ENCODE results near the gene MTHFD1L.

The MTHFD1L gene

GRCh38 chr6:151071295-151071694, 205.8 kb downstream of the MTHFD1L start:
- H3K4me3 ChIP-seq (IDR thresholded peaks at IDR 0.05; ENCODE audit: insufficient read depth, low read depth, low read length) = no peak overlapping the region
- H3K4me1 ChIP-seq (ENCODE audit: low read depth, poor library complexity, severe bottlenecking) = no peaks in the 10 kb centered on the region
- no peaks in the 10 kb centered on the region for H3K79me2 ChIP-seq (ENCODE audit: insufficient read depth, low read depth)
- H3K9ac ChIP-seq = no peak overlapping the region
- no peaks in the 10 kb centered on the region for H3K36me3 ChIP-seq (ENCODE audit: insufficient read depth)
- no peaks in the 10 kb centered on the region for H4K20me1 ChIP-seq (ENCODE audit: insufficient read depth)
- no peak overlapping the region for H3K4me2 ChIP-seq
- no peaks in the 10 kb centered on the region for H3K27me3 ChIP-seq (ENCODE audit: insufficient read depth, low read depth)
- TF ChIP-seq CTCF (conservative IDR thresholded peaks at IDR 0.05; ENCODE audit: low read depth, low read length) = no peak
- H3K27ac ChIP-seq = no peak overlapping the region
- H2AFZ ChIP-seq (ENCODE audit: low read depth) = no peak overlapping the region

GRCh38 chr6:151073146-151073545, 207.6 kb downstream of the MTHFD1L start:
- H4K20me1 ChIP-seq (ENCODE audit: insufficient read depth) = no peaks in the 10 kb centered on the region
- no peak overlapping the region for H3K4me3 ChIP-seq (IDR thresholded peaks at IDR 0.05; ENCODE audit: insufficient read depth, low read depth, low read length)
- no peak overlapping the region for H3K27ac ChIP-seq
- H3K4me2 ChIP-seq = no peak overlapping the region
- no peaks in the 10 kb centered on the region for H3K4me1 ChIP-seq (ENCODE audit: low read depth, poor library complexity, severe bottlenecking)
- H3K27me3 ChIP-seq (ENCODE audit: insufficient read depth, low read depth) = no peaks in the 10 kb centered on the region
- H3K79me2 ChIP-seq (ENCODE audit: insufficient read depth, low read depth) = no peaks in the 10 kb centered on the region
- H2AFZ ChIP-seq (ENCODE audit: low read depth) = no peak overlapping the region
- H3K36me3 ChIP-seq (ENCODE audit: insufficient read depth) = no peaks in the 10 kb centered on the region
- H3K9ac ChIP-seq = no peak overlapping the region
- TF ChIP-seq CTCF (conservative IDR thresholded peaks at IDR 0.05; ENCODE audit: low read depth, low read length) = no peak

- Histone ChIP-seq H3K27me3 (ENCODE audit: insufficient read depth, low read depth) (no peaks in the 10 kb centered on the region), H4K20me1 (ENCODE audit: insufficient read depth) (no peaks in the 10 kb centered on the region), H3K4me3 (IDR thresholded peaks at IDR 0.05; ENCODE audit: insufficient read depth, low read depth, low read length) (no peak overlapping the region), H2AFZ (ENCODE audit: low read depth) (no peak overlapping the region), H3K79me2 (ENCODE audit: insufficient read depth, low read depth) (no peaks in the 10 kb centered on the region), H3K27ac (no peak overlapping the region), H3K36me3 (ENCODE audit: insufficient read depth) (no peaks in the 10 kb centered on the region), H3K4me2 (no peak overlapping the region), H3K4me1 (ENCODE audit: low read depth, poor library complexity, severe bottlenecking) (no peaks in the 10 kb centered on the region), H3K9ac (no peak overlapping the region)
- no peak for TF ChIP-seq CTCF (conservative IDR thresholded peaks at IDR 0.05; ENCODE audit: low read depth, low read length)
These were observed 208.2 kb downstream of the MTHFD1L start for GRCh38 chr6:151073701-151074100.

- Histone ChIP-seq H3K4me3 (IDR thresholded peaks at IDR 0.05; ENCODE audit: insufficient read depth, low read depth, low read length) (no peak overlapping the region), H3K4me1 (ENCODE audit: low read depth, poor library complexity, severe bottlenecking) (no peaks in the 10 kb centered on the region), H3K9ac (no peak overlapping the region), H2AFZ (ENCODE audit: low read depth) (no peak overlapping the region), H4K20me1 (ENCODE audit: insufficient read depth) (no peaks in the 10 kb centered on the region), H3K27me3 (ENCODE audit: insufficient read depth, low read depth) (no peaks in the 10 kb centered on the region), H3K27ac (no peak overlapping the region), H3K36me3 (ENCODE audit: insufficient read depth) (no peaks in the 10 kb centered on the region), H3K4me2 (no peak overlapping the region), H3K79me2 (ENCODE audit: insufficient read depth, low read depth) (no peaks in the 10 kb centered on the region)
- no peak for TF ChIP-seq CTCF (conservative IDR thresholded peaks at IDR 0.05; ENCODE audit: low read depth, low read length)
These were observed 209.5 kb downstream of the MTHFD1L start for GRCh38 chr6:151075005-151075404.

Data from KMS-11 (cell line).